Measurements from ENCODE around the gene CD59.

The CD59 gene

DNA sequence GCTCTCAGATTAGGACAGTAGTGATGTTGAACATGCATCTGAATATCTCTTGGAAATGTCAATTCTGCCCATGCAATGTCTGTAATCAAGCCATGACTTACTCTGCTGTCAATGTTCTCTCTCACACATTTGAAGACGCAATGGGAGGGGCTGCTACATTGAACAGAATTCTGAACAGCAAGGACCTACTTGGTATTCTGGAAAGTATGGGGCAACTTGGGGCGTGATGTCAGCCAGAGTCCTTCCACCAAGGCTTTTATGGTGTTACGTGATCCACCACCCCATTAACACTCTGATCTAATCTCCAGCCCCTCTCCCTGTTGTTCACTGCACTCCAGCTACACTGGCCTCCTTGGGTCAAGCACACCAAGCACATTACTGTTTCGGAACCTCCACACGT is 7.1 kb upstream of the CD59 start:
- in situ Hi-C loops (cut with MboI; ENCODE audit: low sequenced_read_pairs): loop anchor here (25.0 kb wide), 1 partner anchor 381 kb away; no protein-coding TSS in a partner anchor

DNA sequence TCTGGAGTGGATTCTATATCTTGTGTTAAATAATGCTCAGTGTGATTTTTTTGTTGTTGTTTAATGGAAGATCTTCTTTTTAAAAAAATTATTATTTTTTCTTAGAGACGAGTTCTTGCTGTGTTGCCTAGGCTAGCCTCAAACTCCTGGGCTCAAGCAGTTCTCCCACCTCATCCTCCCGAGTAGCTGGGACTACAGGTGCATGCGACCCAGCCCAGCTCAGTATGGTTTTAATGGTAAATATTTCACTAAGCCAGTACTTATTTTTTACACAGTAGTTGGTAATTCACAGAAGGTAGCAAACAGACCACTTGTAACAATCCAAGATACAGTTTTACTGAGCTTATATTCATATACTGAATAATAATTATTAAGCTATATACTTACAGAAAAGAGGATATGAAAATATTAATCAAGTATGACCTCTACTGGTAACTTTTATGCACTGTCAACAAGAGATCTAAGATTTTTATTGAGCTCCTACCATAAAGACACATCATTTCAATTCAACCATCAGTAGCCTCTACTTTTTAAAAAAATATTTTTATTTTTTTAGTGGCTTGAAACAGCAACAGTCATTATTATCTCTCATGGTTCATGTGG is 6.1 kb upstream of the CD59 start:
- in situ Hi-C loops (cut with MboI; ENCODE audit: low sequenced_read_pairs): loop anchor here (25.0 kb wide), 1 partner anchor 380 kb away; no protein-coding TSS in a partner anchor

DNA sequence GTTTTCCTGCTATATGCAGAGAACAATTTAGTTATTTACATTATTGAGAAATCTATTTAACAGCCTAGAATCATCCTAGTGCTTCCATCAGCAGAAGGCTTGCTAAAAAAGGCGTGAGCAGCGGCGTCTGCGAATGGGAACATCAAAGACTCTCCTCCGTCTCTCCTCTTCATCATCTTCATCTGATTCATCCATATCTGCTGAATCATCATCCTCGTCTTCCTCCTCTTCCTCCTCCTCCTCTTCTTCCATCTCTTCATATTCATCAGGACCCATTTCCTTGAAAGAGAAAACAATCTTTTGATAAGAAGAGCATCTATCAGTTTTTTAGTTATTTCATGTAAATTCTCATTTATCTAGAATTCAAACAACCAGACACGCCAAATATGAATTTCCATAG is 5.6 kb upstream of the CD59 start:
- in situ Hi-C loops (cut with MboI; ENCODE audit: low sequenced_read_pairs): loop anchor here (25.0 kb wide), 1 partner anchor 380 kb away; no protein-coding TSS in a partner anchor

DNA sequence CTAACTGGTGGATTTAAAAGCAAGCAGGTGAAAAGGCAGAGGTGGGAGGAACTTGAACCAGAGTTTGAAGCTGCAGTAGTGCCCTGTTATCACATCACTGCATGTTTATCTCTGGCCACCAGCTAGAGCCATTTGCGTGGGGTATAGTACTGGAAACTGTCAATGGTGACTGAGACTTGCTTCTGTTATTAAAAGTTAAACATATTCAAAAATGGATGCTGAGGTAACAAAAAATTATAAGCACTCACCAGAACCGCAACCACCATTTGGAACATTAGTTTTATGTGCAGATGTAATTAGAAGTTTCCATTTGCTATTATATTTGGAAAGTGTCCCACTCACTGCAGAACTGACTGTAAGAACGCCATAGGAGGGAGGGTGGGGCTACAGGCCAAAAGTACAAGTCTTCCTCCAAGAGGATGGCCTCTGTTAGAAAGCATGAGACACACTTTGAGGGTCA is 1.2 kb upstream of the CD59 start:
- in situ Hi-C loops (cut with MboI; ENCODE audit: low sequenced_read_pairs): loop anchor here (25.0 kb wide), 1 partner anchor 375 kb away; no protein-coding TSS in a partner anchor

DNA sequence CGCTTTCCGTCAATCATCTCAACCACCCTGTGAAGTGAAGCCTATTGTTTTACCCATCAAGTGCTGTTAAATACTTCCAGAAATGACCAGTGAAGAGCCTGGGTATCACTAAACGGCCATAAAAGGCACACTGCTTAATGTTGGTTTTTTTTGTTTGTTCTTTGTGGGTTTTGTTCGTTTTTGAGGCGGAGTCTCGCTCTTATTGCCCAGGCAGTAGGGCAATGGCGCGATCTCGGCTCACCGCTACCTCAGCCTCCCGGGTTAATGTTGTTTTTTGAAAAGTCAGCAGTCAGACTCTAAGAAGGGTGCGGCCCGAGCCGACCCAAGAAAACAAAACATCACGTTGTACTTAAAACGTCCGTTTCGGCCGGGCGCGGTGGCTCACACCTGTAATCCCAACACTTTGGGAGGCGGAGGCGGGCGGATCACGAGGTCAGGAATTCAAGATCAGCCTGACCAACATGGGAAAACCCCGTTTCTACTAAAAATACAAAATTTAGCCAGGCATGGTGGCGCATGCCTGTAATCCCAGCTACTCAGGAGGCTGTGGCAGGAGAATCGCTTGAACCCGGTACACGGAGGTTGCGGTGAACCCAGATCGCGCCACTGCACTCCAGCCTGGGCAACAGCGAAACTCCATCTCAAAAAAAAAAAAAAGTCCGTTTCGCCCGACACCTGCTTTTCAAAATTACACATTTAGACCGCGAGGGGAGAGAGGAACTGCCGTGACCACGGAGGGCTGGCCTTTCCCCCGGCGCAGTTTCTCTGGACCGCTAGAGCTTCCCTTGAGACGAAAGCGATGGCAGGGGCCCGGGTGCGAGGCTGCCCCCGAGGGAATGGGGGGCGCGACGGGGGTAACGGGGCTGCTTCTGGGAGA is 714 bp downstream of the CD59 start:
- in situ Hi-C loops (cut with MboI; ENCODE audit: low sequenced_read_pairs): loop anchor here (25.0 kb wide), 1 partner anchor 373 kb away; no protein-coding TSS in a partner anchor

DNA sequence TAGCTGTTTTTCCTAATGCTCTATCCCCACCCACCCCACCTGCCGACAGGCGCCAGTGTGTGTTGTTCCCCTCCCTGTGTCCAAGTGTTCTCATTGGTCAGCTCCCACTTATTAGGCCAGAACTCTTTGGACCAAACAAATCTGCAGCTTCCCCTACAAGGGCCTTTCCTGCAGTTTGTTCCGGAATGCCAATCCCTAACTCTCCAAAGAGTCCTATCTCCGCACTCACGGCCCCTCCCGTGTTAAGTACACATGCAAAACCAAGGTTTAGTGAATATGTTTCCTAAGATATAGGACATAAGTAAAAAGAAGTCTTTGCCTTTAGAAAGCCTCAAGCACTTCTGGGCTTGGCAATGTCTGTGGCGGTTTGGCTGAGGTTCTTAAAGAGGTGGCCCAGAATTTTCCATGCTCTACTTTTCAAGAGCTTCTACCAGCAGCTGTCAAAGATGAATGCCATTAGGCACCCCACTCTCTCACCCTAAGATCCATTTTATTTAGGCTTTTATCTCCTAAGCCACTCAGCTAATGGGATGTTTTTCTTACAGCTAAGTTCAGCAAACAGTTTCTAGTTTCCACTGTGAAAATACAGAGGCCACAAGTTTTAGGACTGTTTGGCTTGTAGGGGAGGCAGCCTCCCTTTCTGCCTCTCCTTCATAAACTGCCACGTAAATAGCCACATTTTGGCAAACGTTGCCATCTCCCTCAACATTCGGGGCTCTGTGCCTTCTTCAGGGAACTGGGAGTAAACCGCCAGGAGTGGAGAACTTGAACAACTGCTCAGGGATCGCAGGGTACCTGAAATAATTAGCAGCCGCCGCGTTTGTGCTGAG is 1.6 kb downstream of the CD59 start:
- in situ Hi-C loops (cut with MboI; ENCODE audit: low sequenced_read_pairs): loop anchor here (25.0 kb wide), 1 partner anchor 372 kb away; no protein-coding TSS in a partner anchor

DNA sequence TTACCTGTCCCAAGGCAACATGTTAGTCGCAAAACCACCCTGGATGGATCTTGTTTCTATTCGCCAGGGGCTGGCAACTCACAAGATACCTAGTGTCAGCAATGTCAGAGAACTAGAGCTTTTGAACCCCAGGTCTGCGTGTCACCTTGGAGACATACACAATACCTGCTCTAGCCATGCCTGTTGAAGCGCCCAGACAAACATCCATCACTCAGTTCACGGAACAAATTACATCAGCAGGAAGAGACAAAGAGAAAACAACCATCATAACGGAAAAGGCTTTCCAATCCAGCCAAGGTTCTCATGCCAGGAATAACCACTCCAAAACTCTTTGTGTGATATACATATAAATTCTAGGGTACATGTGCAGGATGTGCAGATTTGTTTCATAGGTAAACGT is 2.2 kb downstream of the CD59 start:
- in situ Hi-C loops (cut with MboI; ENCODE audit: low sequenced_read_pairs): loop anchor here (25.0 kb wide), 1 partner anchor 372 kb away; no protein-coding TSS in a partner anchor

DNA sequence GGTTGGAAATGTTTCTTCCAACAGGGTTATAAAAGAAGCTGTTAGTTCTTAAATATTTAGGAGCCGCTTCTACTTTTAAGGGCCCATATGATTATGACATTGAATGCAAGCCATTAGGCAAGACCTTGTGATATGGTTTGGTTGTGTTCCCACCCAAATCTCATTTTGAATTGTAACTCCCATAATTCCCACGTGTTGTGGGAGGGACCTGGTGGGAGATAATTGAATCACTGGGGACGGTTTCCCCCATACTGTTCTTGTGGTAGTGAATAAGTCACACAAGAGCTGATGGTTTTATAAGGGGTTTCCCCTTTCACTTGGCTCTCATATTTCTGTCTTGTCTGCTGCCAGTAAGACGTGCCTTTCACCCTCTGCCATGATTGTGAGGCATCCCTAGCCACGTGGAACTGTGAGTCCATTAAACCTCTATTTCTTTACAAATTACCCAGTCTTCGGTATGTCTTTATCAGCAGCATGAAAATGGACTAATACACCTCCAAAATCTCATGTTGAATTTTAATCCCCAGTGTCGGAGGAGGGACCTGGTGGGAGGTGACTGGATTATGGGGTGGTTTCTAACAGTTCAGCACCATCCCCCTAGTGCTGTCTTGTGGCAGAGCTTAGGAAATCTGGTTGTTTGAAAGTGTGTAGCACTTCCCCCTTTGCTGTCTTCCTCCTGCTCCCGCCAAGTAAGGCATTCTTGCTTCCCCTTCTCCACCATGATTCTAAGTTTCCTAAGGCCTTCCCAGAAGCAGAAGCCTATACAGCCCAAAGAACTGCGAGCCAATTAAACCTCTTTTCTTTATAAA is 4.3 kb downstream of the CD59 start:
- in situ Hi-C loops (cut with MboI; ENCODE audit: low sequenced_read_pairs): loop anchor here (25.0 kb wide), 1 partner anchor 370 kb away; no protein-coding TSS in a partner anchor

DNA sequence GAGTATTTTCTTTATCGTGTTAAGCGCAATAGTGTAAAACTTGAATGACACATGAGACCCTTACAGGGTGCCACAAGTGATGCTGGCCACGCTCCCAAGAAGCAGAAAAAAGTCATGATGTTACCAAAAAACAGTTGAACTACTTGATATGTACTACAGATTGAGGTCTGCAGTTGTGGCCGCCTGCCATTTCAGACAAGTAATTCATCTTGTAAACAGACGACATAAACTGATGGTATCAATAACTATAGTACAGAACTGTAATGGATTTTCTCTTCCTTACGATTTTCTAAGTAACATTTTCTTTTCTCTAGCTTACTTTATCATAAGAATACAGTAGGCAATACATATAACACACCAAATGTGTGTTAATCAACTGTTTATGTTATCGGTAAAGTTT is 5.5 kb downstream of the CD59 start:
- in situ Hi-C loops (cut with MboI; ENCODE audit: low sequenced_read_pairs): loop anchor here (25.0 kb wide), 1 partner anchor 368 kb away; no protein-coding TSS in a partner anchor

DNA sequence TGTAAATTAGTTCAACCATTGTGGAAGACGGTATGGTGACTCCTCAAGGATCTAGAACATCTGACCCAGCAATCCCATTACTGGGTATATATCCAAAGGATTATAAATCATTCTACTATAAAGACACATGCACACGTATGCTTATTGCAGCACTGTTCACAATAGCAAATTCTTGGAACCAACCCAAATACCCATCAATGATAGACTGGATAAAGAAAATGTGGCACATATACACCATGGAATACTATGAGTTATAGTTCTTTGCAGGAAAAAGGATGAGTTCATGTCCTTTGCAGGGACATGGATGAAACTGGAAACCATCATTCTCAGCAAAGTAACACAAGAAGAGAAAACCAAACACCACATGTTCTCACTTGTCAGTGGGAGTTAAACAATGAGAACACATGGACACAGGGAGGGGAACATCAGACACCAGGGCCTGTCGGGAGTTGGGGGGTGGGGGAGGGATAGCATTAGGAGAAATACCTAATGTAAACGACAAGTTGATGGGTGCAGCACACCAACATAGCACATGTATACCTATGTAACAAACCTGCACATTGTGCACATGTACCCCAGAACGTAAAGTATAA is 7.1 kb downstream of the CD59 start:
- in situ Hi-C loops (cut with MboI; ENCODE audit: low sequenced_read_pairs): loop anchor here (25.0 kb wide), 1 partner anchor 367 kb away; no protein-coding TSS in a partner anchor

DNA sequence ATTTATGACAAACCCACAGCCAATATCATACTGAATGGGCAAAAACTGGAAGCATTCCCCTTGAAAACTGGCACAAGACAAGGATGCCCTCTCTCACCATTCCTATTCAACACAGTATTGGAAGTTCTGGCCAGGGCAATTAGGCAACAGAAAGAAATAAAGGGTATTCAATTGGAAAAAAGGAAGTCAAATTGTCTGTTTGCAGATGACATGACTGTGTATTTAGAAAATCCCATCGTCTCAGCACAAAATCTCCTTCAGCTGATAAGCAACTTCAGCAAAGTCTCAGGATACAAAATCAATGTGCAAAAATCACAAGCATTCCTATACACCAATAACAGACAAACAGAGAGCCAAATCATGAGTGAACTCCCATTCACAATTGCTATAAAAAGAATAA is 8.7 kb downstream of the CD59 start:
- in situ Hi-C loops (cut with MboI; ENCODE audit: low sequenced_read_pairs): loop anchor here (25.0 kb wide), 1 partner anchor 365 kb away; no protein-coding TSS in a partner anchor

DNA sequence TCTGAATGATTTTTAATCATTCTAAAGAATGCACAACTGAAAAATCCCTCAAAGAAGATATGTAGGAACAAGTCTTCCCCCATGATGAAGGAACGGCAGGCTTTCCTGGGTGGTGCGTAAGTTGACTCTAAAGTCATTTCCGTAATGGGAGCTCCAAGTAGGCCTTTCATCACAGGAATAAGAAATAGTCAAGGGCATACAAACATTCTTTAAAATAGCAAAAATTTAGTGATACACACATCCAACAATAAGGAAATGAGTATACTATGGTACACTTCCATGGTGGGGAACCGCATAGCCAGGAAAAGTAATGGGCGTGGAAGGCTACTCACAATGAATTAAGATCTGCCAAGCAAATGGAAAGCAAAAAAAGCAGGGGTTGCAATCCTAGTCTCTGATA is 10.7 kb downstream of the CD59 start:
- in situ Hi-C loops (cut with MboI; ENCODE audit: low sequenced_read_pairs): loop anchor here (25.0 kb wide), 1 partner anchor 363 kb away; no protein-coding TSS in a partner anchor

DNA sequence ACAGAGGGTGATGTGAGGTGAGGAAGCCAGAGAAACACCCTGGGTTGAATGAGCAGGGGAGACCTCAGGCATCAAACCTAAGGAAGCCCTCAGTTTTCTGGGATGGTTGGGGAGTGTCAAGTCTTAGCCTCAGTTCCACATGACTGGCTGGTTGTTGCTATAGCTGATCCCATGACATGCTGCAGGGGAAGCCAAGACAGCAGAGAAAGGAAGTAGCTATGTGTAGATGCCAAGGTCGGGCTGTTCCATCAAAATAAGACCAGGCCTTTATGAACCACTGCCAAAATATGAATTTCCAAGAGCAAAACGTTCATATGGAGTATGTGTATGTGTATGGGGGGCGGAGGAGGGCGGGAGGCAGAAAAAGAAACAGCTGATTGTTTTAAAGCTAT is 11.6 kb downstream of the CD59 start:
- in situ Hi-C loops (cut with MboI; ENCODE audit: low sequenced_read_pairs): loop anchor here (25.0 kb wide), 1 partner anchor 362 kb away; no protein-coding TSS in a partner anchor

DNA sequence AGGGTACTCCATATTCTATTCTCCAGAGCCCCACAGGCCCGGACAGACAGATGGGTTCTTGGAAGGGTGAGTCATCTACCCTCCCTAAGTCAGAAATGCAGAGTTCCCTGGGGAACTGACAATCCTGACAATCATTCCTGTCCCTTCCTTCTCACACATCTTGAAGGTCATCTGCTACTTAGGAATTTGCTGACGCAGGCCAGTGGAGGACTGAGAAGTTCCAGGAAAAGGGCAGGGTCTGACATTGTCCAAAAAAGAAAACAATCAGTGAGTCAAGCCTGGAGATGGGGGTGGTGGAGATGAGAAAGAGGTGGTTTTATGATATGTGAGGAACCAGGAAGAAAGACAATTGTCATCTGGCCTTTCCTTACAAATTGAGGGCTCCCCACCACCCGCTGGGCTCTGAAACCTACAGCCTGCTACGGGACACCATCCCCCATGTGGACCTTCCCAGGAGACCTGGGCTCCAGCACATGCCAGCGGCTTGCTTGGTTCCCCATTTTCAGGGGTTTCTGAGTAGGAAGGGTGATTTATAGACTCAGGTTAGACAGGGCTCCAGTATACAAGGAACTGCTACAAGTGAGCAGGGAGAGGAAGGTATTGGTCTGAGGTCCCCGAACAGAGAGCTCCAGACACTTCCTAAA is 12.9 kb downstream of the CD59 start:
- in situ Hi-C loops (cut with MboI; ENCODE audit: low sequenced_read_pairs): no loop called here

DNA sequence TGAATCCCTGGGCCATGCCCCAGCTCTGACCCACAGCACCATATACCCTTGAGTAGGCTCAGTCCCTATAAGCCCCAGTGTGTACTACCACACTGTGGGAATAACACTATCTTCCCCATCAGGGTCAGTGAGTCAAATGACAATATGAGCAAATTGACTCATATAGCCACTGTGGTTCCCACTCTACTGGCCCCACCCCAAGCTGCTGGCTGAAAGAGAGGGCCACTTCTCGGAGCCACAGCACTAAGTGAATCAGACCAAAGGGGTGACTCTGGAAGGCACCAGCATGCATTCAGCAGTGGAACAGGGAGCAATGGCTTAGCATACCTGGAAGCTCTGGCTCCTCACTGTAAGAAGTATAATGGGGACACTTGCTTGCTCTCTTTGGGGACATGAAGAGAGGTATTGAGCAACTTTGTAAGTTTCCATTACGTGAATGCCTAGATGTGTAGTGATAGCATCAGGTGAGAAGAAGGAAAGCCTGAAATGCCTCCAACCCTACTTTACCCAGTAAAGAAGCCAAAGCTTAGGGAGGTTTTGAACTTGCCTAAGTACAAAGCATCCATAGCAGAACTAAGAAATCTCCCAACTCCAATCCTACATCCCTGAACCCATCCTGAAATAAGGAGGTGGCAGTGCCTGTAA is 13.5 kb downstream of the CD59 start:
- in situ Hi-C loops (cut with MboI; ENCODE audit: low sequenced_read_pairs): no loop called here

DNA sequence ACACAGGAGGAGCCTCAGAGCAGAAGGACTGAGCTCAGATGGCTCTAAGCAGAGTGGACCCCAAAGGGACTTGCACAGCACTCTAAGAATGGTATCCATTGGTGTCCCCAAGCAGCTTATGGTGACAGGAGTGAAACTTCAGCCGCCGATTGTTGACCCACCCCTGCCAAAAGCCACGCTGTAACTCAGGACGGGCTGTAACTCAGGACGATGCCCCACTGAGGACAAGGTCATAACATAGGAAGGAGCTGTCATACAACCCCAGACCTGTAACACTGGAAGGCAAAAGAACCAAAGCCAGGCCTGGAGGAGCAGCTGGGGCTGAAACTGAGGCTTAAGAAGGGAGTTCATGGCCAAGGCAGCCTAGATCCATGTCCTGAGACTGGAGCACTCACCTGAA is 14.2 kb downstream of the CD59 start:
- in situ Hi-C loops (cut with MboI; ENCODE audit: low sequenced_read_pairs): no loop called here

DNA sequence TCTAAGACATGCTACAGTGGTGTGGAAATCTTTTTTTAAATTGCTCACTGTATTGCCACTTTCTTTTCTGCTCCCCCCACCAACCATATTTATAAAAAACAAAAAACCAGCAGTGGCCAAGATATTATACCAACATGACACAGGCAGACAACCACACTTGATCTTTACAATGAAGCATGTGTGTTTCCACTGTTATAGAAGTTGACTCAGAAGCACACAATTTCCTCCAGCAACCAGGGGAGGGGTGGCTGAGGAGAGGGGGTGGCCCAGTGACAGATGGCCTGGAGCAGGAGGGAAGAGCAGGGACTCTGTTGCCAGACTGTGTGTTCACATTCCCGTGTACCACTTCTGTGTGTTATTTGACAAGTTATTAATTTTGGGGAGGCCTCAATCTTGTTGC is 14.8 kb downstream of the CD59 start:
- in situ Hi-C loops (cut with MboI; ENCODE audit: low sequenced_read_pairs): no loop called here

DNA sequence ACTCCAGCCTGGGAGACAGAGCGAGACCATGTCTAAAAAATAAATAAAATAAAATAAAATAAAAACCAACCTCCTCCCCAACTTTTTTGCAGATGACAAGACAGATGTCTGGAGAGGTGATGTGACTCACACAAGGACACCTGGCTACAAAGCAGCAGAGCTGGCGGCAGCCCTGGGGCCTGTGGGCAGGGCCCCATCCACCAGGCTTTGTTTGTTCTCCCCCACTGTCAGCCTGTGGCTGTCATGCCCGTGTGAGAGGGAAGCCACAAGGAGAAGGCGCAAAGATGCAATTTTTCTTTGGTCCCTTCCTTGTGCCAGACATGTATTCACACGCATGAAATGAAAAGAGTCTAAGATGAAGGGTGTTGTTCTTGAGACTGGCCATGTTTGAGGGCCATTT is 16.6 kb downstream of the CD59 start:
- in situ Hi-C loops (cut with MboI; ENCODE audit: low sequenced_read_pairs): no loop called here

All from HL-60/S4 treated with retinoic acid at 250 ng/mL for 4 days and 3 days (cell line).